WI38 (cell line): Measurements from ENCODE around the gene AAGAB.

Source experiments
- H3K4me3 ChIP-seq: 2 replicates; pipeline ENCODE4 v1.5.1; 2011; ENCODE audit warnings: low read depth, mild to moderate bottlenecking, control low read depth, low read length
- CTCF ChIP-seq: IDR thresholded peaks from 2 replicates; pipeline ENCODE4 v1.5.1; 2012; ENCODE audit warnings: low read depth, mild to moderate bottlenecking, control low read depth, low read length

The AAGAB gene

GRCh38 chr15:67184208-67184925, 70.1 kb downstream of the AAGAB start:
- no peak overlapping the region for H3K4me3 ChIP-seq
- TF ChIP-seq CTCF = no peak

GRCh38 chr15:67183443-67184169, 70.9 kb downstream of the AAGAB start:
- TF ChIP-seq CTCF = no peak
- no peak overlapping the region for H3K4me3 ChIP-seq

- no peak for TF ChIP-seq CTCF
- H3K4me3 ChIP-seq = no peak overlapping the region
Measured at GRCh38 chr15:67181221-67181639, 73.2 kb downstream of the AAGAB start.

GRCh38 chr15:67180514-67181191, 73.8 kb downstream of the AAGAB start:
- TF ChIP-seq CTCF = no peak
- H3K4me3 ChIP-seq = no peak overlapping the region

- no peak for TF ChIP-seq CTCF
- no peak overlapping the region for H3K4me3 ChIP-seq
Measured at GRCh38 chr15:67180035-67180434, 74.4 kb downstream of the AAGAB start.

GRCh38 chr15:67179411-67179995, 75.0 kb downstream of the AAGAB start:
- no peak overlapping the region for H3K4me3 ChIP-seq
- TF ChIP-seq CTCF = no peak
